Measurements from ENCODE around the gene ZC3H14.
A peak's percentile ranks its signal among the peaks of the same experiment; 100 is the strongest.

The ZC3H14 gene

DNA sequence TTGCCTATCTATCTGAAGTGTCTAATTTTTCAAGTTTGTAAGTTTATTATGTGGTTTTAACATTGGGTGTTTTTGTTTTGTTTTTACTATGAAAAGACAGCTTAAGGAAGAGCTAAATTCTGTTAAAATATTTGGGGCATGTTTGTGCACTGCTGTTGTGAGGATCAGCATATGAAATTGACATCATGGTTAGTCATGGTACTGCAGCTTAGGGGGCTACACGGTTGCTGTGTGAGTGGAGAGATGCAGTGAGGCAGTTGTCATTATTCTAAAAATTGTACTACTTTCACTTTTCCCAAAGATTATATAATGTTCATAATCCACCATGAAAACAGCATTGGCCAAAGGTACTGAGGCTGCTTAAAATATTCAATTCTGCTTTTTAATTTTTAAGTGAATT lies 49.0 kb downstream of the ZC3H14 start:
- no peak for DNase-seq

DNA sequence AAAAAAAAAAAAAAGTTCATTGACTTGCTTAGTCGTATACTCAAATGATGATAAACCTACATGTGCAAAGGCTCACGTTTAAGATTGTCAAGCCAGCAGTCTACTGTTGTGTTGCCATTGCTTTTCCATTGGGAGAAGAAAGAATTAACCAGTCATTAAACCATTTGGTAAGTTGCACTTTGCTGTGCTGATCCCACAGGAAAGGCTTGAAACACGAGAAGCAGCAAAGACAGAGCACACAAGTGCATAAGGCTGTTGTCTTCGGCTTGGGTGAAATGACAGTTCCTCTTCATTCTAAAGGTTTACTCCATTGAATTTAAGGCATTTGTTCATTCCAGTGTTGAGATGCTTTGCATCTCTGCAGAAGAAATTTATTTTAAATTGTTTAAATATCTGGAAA lies 50.1 kb downstream of the ZC3H14 start:
- no peak for DNase-seq

DNA sequence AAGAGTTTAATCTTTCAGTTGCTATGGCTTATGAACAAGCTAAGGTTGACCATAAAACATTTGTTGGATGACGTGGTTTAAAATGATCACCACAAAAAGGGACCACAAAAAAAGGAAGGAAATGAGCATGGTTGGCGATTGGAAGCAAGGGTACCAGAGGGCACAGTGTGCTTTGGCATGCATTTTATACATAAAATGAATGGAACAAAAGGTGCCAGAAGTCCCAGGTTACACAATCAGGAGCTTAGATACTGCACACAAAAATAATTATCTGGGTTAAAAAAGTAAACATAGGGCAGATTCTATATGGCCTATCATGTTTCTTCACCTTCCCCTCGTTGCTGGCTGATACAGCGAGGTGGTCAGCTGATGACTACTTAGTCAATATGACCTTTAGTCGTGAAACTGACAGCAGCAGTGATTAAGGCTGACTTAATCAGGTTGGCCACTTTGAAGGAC lies 50.7 kb downstream of the ZC3H14 start:
- DNase-seq: peak in 1 of 5 donors; percentile 4

GRCh38 chr14:88614218-88614907 lies 51.5 kb downstream of the ZC3H14 start:
- no peak for DNase-seq

DNA sequence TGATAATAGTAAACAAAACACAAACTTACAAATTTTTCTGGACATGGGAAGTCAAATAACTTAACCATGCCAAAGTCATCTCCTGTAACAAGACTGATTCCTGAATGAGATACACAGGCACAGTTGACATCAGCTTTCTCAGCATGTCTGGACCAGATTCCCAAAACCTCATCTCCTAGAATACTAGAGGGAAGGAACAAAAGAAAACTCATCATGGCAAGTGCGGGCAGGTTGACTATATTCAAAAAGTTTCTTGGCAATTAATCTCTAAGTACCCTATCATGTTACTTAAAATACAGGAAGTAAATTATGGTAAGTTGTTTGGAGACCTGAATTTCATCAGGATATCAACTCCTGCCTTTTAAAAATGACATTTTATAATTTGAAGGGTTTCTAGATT lies 53.9 kb downstream of the ZC3H14 start:
- no peak for DNase-seq

DNA sequence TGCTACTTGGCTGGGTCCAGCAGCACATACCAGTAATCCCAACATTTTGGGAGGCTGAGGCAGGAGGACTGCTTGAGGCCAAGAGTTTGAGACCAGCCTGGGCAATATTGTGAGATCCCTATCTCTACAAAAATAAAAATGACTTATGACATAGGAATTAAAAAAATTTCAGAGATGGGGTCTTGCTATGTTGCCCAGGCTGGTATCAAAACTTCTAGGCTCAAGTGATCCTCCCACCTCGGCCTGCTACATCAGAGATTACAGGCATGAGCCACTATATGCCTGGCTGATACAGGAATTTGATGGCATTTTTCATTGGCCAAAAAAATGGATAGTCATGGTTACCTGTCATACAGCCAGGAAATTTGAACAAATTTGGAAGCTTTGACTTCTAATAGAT lies 54.6 kb downstream of the ZC3H14 start:
- DNase-seq: no peak

GRCh38 chr14:88618476-88618875 lies 55.6 kb downstream of the ZC3H14 start:
- no peak for DNase-seq

GRCh38 chr14:88621100-88621499 lies 58.3 kb downstream of the ZC3H14 start:
- no peak for DNase-seq

DNA sequence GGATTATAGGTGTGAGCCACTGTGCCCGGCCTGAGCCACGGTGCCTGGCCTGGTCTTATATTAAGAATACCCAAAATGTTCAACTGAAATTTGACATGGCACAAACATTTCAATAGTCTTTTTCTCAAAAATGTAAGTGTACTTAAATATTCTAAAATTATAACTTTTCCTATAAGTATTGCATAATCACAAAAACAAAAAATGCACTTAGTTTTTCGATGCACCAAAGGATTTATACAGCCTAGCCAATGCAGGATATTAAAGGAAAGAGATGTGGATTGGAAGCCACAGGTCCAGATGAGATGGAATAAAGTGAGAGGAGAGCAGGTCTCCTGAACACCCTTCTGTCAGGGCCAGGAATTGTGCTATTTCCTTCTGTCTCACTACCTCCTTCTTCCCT lies 62.8 kb downstream of the ZC3H14 start:
- no peak for DNase-seq

DNA sequence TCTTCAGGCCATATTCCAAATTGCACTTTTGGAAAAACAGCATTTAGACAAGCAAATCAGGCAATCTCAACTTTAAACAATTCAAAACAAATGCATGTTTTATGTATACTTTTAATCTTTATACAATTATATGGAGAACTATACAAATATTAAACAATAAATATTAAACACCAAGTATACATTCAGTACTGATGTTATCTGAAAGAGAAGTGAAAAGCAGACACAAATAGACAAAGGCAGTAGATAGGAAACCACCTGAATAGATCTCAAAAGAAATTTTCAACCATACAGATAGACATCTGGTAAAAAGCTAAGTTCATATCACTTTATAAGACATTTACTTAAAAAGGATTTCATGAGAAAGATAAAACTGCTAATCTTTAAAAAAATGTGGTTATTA lies 65.2 kb downstream of the ZC3H14 start:
- DNase-seq: no peak

GRCh38 chr14:88628462-88628861 lies 65.6 kb downstream of the ZC3H14 start:
- no peak for DNase-seq

DNA sequence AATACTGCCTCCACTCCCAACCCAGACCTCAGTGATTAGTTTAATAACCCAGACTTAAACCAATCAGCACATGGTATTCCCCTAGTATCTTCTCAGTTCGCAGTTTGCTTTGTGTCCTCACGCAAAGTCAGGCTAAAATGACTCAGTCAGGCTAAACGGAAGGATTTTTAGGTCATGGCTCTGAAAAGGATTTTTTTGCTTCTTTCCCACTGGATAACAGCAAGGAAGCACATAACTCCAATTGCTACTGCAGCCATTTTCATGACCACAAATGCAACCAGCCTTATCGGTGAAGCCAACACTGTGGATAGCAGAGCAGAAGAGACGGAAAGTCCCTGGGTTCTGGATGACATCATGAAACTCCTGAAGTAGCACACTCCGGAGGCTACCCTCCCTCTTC lies 67.7 kb downstream of the ZC3H14 start:
- no peak for DNase-seq

- no peak for DNase-seq
Measured at GRCh38 chr14:88631091-88631490, 68.3 kb downstream of the ZC3H14 start.

- no peak for DNase-seq
Measured at GRCh38 chr14:88632512-88632911, 69.7 kb downstream of the ZC3H14 start.

- DNase-seq: no peak
Measured at GRCh38 chr14:88639221-88639620, 76.4 kb downstream of the ZC3H14 start.

DNA sequence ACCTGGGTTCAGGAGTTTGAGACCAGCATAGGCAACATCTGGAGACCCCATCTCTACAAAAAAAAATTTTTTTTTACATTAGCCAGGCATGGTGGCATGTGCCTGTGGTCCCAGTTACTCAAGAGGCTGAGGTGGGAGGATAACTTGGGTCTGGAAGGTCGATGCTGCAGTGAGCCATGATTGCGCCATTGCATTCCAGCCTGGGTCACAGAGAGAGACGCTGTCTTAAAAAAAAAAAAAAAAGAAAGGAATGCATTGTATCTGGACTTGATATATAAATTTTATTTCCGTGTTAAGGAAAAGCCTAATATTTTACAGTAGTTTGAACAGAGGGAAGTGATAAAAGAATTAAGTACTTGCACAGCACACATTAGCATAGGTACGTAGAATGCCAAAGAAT lies 97.2 kb downstream of the ZC3H14 start:
- no peak for DNase-seq

DNA sequence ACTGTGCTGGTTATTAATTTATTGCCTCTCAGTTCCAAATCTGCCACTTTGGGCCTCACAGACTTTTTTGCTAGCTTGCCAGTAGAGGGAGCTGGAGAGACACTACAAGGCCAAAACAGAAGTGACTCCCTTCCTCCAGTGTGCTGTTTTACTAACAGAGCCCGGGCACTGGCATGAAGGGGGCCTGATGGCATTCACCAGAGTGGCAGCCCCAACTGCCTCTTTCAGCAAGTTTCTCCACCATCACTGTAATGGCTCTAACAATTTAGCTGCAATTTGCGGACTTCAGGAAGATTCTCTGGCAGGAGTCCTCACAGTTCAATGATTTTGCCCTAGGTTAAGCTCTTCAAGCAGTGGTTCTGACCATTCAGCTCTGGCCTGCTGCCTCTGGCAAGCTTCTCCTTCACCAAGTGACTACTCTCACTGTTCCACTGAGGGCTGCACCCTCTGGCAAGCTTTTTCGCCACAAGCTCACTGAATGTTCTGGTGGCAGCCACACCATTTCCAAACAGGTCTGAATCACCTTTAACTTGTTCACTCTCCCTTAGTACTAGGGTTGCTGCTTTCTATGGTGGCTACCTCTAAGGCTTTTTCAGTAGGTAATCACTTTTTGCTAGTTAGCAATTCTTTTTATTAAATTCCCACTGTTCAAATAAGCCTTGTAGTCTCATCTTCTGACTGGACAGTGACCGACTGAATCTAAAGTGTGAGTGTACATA lies 104.9 kb downstream of the ZC3H14 start:
- peak in 3 of 5 donors; percentile 10 to 56 (median 15) for DNase-seq

GRCh38 chr14:88668448-88669116 lies 105.7 kb downstream of the ZC3H14 start:
- DNase-seq: no peak

DNA sequence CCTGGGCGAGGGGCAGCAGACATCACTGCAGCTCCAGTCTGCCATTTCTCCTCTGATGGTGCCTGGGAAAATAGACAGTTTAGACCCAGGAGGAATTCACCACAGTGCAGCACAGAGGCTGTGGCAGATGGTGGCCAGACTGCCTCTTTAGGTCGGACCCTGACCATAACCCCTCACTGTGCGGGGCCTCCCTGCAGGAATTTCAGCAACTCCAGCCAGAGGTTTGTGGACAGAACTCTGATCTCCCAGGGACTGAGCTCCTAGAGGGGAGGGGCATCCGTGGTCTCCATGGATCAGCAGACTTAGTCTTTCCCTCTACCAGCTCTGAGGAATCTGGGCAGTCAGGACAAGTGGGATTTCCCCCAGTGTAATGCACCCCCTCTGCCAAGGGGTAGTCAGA lies 106.5 kb downstream of the ZC3H14 start:
- no peak for DNase-seq

Data from T-helper 1 cell (primary cell).